T follicular helper cell (primary cell): ENCODE data around the gene OR8H1.

Experiments
- DNase-seq: peaks from one replicate; pipeline ENCODE4 v3.0.0-alpha.2; 2020; ENCODE audit warnings: low read depth
- total RNA-seq, 2 experiments: gene quantifications; one replicate each; lab custom pipeline; 2026; lab: John Stamatoyannopoulos, UW

The OR8H1 gene
- total RNA-seq = 0 reads per million in 2 experiments

- no peak for DNase-seq
Observed at GRCh38 chr11:56292154-56292553, at the start of gene OR8H1. Gene OR8H1, minus strand, starts transcription at chr11:56292254. Its CDS starts 1,192 bp downstream, at chr11:56291062.

- no peak for DNase-seq
Observed at GRCh38 chr11:56340289-56340688, 48.2 kb upstream of the OR8H1 start.

GRCh38 chr11:56333156-56333555 is 41.1 kb upstream of the OR8H1 start:
- DNase-seq = no peak

- DNase-seq = no peak
Observed at GRCh38 chr11:56331861-56332491, 39.9 kb upstream of the OR8H1 start.

- no peak for DNase-seq
Observed at GRCh38 chr11:56314844-56315243, 22.8 kb upstream of the OR8H1 start, which contains the start of gene OR8K3. Gene OR8K3, plus strand, starts transcription at chr11:56315144. Its CDS starts 3,163 bp downstream, at chr11:56318307.

GRCh38 chr11:56307836-56308235 is 15.8 kb upstream of the OR8H1 start:
- no peak for DNase-seq

GRCh38 chr11:56296898-56297297 is 4.8 kb upstream of the OR8H1 start:
- DNase-seq = no peak

GRCh38 chr11:56273854-56274253 is 18.2 kb downstream of the OR8H1 start, which contains the start of gene OR5T1:
Gene OR5T1, plus strand, starts transcription at chr11:56274154. Its CDS starts 1,485 bp downstream, at chr11:56275639.
- no peak for DNase-seq

GRCh38 chr11:56271092-56271491 is 21.0 kb downstream of the OR8H1 start:
- DNase-seq = no peak

- no peak for DNase-seq
Observed at GRCh38 chr11:56251954-56252353, 40.1 kb downstream of the OR8H1 start, which contains the start of gene OR5T3. Gene OR5T3, plus strand, starts transcription at chr11:56252254. Its CDS starts 0 bp downstream, at chr11:56252254.
